K562 (cell line): ENCODE data around the gene NOSTRIN. TPM values are rescaled to one million over a fixed set of nuclear protein-coding genes. Genes with fewer than 3 reads are reported as not detected.

Experiments
- BRD4 ChIP-seq: fragments of 200-600 bp; sonication (generic); IDR thresholded peaks from 2 replicates; pipeline ENCODE4 v1.6.1; 2017; ENCODE audit warnings: inconsistent platforms
- CC2D1A ChIP-seq: fragments of 450-650 bp; IDR thresholded peaks from 2 replicates; pipeline ENCODE4 v1.6.1; 2017; ENCODE audit warnings: mild to moderate bottlenecking
- E2F5 ChIP-seq: sonication (generic); formaldehyde crosslinking; IDR thresholded peaks from 2 replicates; pipeline ENCODE4 v1.8.0; 2022; ENCODE audit warnings: mild to moderate bottlenecking, missing genetic modification reagents
- ETV6 ChIP-seq, 3 experiments: fragments of 150-350 bp in 1 of 3; sonication (generic) in 1 of 3; formaldehyde crosslinking in 1 of 3; IDR thresholded peaks; 2 replicates each; pipeline versions ENCODE4 v1.6.1 to v1.8.0; 2014 to 2022; ENCODE audit warnings: borderline replicate concordance in 2 of 3, low read depth in 2 of 3, antibody characterized with exemption in 1 of 3, low read length in 1 of 3, mild to moderate bottlenecking in 1 of 3, missing genetic modification reagents in 1 of 3
- HEY1 ChIP-seq: fragments of 250-450 bp; sonication (Bioruptor Pico); IDR thresholded peaks from 2 replicates; pipeline ENCODE4 v1.5.0; 2020; ENCODE audit warnings: mild to moderate bottlenecking, moderate library complexity, borderline replicate concordance
- ID3 ChIP-seq, 2 experiments: fragments of 250-450 bp in 1 of 2; fragments of 450-650 bp in 1 of 2; sonication (Bioruptor Pico) in 1 of 2; IDR thresholded peaks; 2 replicates each; pipeline versions ENCODE4 v1.6.1 to v1.8.0; 2016 to 2021; ENCODE audit warnings: mild to moderate bottlenecking in 2 of 2, moderate library complexity in 2 of 2, missing compliant biosample characterization in 1 of 2, missing genetic modification characterization in 1 of 2
- JUN ChIP-seq, 2 experiments: sonication (generic) in 1 of 2; formaldehyde crosslinking in 1 of 2; IDR thresholded peaks; 2 replicates each; pipeline versions ENCODE4 v1.6.1 to v1.8.0; 2012 to 2022; ENCODE audit warnings: borderline replicate concordance in 2 of 2, mild to moderate bottlenecking in 2 of 2, improper control_type of control experiment in 1 of 2, low read depth in 1 of 2, low read length in 1 of 2, missing genetic modification reagents in 1 of 2
- KAT7 ChIP-seq: sonication (generic); formaldehyde crosslinking; IDR thresholded peaks from 2 replicates; pipeline ENCODE4 v1.8.0; 2022; ENCODE audit warnings: missing genetic modification reagents, mild to moderate bottlenecking, borderline replicate concordance
- KAT8 ChIP-seq: fragments of 450-650 bp; IDR thresholded peaks from 2 replicates; pipeline ENCODE4 v1.6.1; 2016; ENCODE audit warnings: low read depth, mild to moderate bottlenecking
- PPARD ChIP-seq: fragments of 250-450 bp; sonication (Bioruptor Pico); IDR thresholded peaks from 2 replicates; pipeline ENCODE4 v1.8.0; 2022; ENCODE audit warnings: inconsistent platforms, mild to moderate bottlenecking, moderate library complexity
- RFX7 ChIP-seq: fragments of 250-450 bp; sonication (Bioruptor Pico); IDR thresholded peaks from 2 replicates; pipeline ENCODE4 v1.5.1; 2021; ENCODE audit warnings: mild to moderate bottlenecking
- TAF7 ChIP-seq: fragments of 450-650 bp; IDR thresholded peaks from 2 replicates; pipeline ENCODE4 v1.6.1; 2016; ENCODE audit warnings: missing genetic modification characterization, missing compliant biosample characterization
- TBP ChIP-seq: optimal IDR thresholded peaks from 2 replicates; pipeline ENCODE3; 2011; ENCODE audit warnings: low read depth, low read length, improper control_type of control experiment
- TEAD2 ChIP-seq: fragments of 450-650 bp; IDR thresholded peaks from 2 replicates; pipeline ENCODE4 v1.6.1; 2016; ENCODE audit warnings: missing genetic modification characterization, control low read depth, missing compliant biosample characterization
- U2AF1 ChIP-seq: fragments of 200-400 bp; formaldehyde crosslinking; optimal IDR thresholded peaks from 2 replicates; pipeline ENCODE3; 2017; ENCODE audit warnings: mild to moderate bottlenecking, low read depth, low read length, moderate library complexity
- ZKSCAN1 ChIP-seq: fragments of 150-350 bp; IDR thresholded peaks from 2 replicates; pipeline ENCODE4 v1.6.1; 2016; ENCODE audit warnings: low read depth, low read length
- ZNF143 ChIP-seq: sonication (generic); formaldehyde crosslinking; IDR thresholded peaks from 2 replicates; pipeline ENCODE4 v1.9.0; 2022; ENCODE audit warnings: mild to moderate bottlenecking, missing genetic modification reagents
- ZNF263 ChIP-seq: sonication (generic); formaldehyde crosslinking; IDR thresholded peaks from 2 replicates; pipeline ENCODE4 v1.8.0; 2022; ENCODE audit warnings: mild to moderate bottlenecking, missing genetic modification reagents, borderline replicate concordance
- ZNF445 ChIP-seq: fragments of 250-450 bp; sonication (Bioruptor Pico); IDR thresholded peaks from 2 replicates; pipeline ENCODE4 v1.4.0; 2020; ENCODE audit warnings: low read depth, mild to moderate bottlenecking, moderate library complexity
- ZNF561 ChIP-seq: fragments of 450-650 bp; formaldehyde crosslinking; conservative IDR thresholded peaks from 2 replicates; pipeline ENCODE4 v1.4.0; 2020; ENCODE audit warnings: mild to moderate bottlenecking, moderate library complexity
- ZNF57 ChIP-seq: fragments of 450-650 bp; formaldehyde crosslinking; IDR thresholded peaks from 2 replicates; pipeline ENCODE4 v1.4.0; 2020; ENCODE audit warnings: mild to moderate bottlenecking, moderate library complexity
- ZSCAN32 ChIP-seq: fragments of 450-650 bp; formaldehyde crosslinking; IDR thresholded peaks from 2 replicates; pipeline ENCODE4 v1.4.0; 2020; ENCODE audit warnings: mild to moderate bottlenecking, moderate library complexity
- polyA plus RNA-seq, 8 experiments: library from polyadenylated mRNA; depleted of rRNA in 4 of 8; stranded (reverse) in 5 of 8; unstranded in 3 of 8; fragments of >200 nt; fragmentation: Nextera tagmentation in 2 of 8; fragmentation: Illumina TruSeq in 1 of 8; extraction: Ambion mirVana in 2 of 8; extraction: Trizol in 1 of 8; gene quantifications; 2 replicates each; pipeline versions ENCODE4 v1.2.1 to v1.2.3, GENCODE V29; 2011 to 2014; ENCODE audit warnings: inconsistent platforms in 1 of 8, missing spikeins in 1 of 8
- total RNA-seq, 7 experiments: library from RNA; depleted of rRNA in 6 of 7; stranded (reverse); fragments of >200 nt in 6 of 7; fragmentation: Illumina TruSeq in 2 of 7; extraction: Trizol in 2 of 7; gene quantifications; 2 replicates each; pipeline versions ENCODE4 v1.2.1 to v1.2.3, GENCODE V29; 2011 to 2021; ENCODE audit warnings: low replicate concordance in 1 of 7
- TF ChIP-seq, protein P1 (sequence below): fragments of 450-650 bp; formaldehyde crosslinking; IDR thresholded peaks from 2 replicates; pipeline ENCODE4 v1.4.0; 2022; ENCODE audit warnings: mild to moderate bottlenecking, moderate library complexity

The NOSTRIN gene
- total and polyA plus RNA-seq, 9 of the 15 experiments (the other 6 are each of a cell fraction or from before 2014, with no cell fraction given): 26.7 to 82.9 (median 56.3) TPM

GRCh38 chr2:168802859-168803725 is 655 bp downstream of the NOSTRIN start (continued):
- no peak for TF ChIP-seq HEY1
- TF ChIP-seq, protein P1, sequence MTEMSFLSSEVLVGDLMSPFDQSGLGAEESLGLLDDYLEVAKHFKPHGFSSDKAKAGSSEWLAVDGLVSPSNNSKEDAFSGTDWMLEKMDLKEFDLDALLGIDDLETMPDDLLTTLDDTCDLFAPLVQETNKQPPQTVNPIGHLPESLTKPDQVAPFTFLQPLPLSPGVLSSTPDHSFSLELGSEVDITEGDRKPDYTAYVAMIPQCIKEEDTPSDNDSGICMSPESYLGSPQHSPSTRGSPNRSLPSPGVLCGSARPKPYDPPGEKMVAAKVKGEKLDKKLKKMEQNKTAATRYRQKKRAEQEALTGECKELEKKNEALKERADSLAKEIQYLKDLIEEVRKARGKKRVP: peak; percentile 56; the same call in 1 of the 2 replicates
- no peak for TF ChIP-seq ZNF445 (CRISPR knock-in tag)
- TF ChIP-seq TBP: peak; percentile 54
- TF ChIP-seq KAT8: no peak
- no peak for TF ChIP-seq ETV6 (IDR thresholded peaks at IDR 0.05; ENCODE audit: borderline replicate concordance in 1 of 2, low read depth in 2 of 2, low read length in 1 of 2)
- TF ChIP-seq ETV6 (CRISPR knock-in tag; IDR thresholded peaks at IDR 0.05; ENCODE audit: borderline replicate concordance): 0 out of 2 replicates have a peak, but pooled peaks have one; percentile 8
- TF ChIP-seq KAT7 (CRISPR knock-in tag): no peak
- no peak for TF ChIP-seq TEAD2
- TF ChIP-seq CC2D1A: no peak
- no peak for TF ChIP-seq E2F5 (CRISPR knock-in tag)
- TF ChIP-seq ZNF561 (CRISPR knock-in tag): no peak
- TF ChIP-seq RFX7 (CRISPR knock-in tag): 0 out of 2 replicates have a peak, but pooled peaks have one; percentile 5
- no peak for TF ChIP-seq ZNF57 (CRISPR knock-in tag)
- TF ChIP-seq ZKSCAN1: no peak
- no peak for TF ChIP-seq ZSCAN32 (CRISPR knock-in tag)
- TF ChIP-seq ID3 (CRISPR knock-in tag; IDR thresholded peaks at IDR 0.05): no peak
- peak; percentile 78; the same call in 1 of the 2 replicates for TF ChIP-seq ID3 (tag; IDR thresholded peaks at IDR 0.05)
- TF ChIP-seq U2AF1: no peak
- TF ChIP-seq ZNF143 (CRISPR knock-in tag): no peak
- peak; percentile 73 for TF ChIP-seq JUN (IDR thresholded peaks at IDR 0.05; ENCODE audit: borderline replicate concordance, low read depth, low read length)
- no peak for TF ChIP-seq JUN (CRISPR knock-in tag; IDR thresholded peaks at IDR 0.05; ENCODE audit: borderline replicate concordance)
- TF ChIP-seq TAF7: no peak
- TF ChIP-seq PPARD: no peak
- peak; percentile 12; the same call in 1 of the 2 replicates for TF ChIP-seq ZNF263 (CRISPR knock-in tag)
- no peak for TF ChIP-seq BRD4
